ENCODE results near the gene RPF1.

Gene RPF1, protein sequence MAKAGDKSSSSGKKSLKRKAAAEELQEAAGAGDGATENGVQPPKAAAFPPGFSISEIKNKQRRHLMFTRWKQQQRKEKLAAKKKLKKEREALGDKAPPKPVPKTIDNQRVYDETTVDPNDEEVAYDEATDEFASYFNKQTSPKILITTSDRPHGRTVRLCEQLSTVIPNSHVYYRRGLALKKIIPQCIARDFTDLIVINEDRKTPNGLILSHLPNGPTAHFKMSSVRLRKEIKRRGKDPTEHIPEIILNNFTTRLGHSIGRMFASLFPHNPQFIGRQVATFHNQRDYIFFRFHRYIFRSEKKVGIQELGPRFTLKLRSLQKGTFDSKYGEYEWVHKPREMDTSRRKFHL

DNA sequence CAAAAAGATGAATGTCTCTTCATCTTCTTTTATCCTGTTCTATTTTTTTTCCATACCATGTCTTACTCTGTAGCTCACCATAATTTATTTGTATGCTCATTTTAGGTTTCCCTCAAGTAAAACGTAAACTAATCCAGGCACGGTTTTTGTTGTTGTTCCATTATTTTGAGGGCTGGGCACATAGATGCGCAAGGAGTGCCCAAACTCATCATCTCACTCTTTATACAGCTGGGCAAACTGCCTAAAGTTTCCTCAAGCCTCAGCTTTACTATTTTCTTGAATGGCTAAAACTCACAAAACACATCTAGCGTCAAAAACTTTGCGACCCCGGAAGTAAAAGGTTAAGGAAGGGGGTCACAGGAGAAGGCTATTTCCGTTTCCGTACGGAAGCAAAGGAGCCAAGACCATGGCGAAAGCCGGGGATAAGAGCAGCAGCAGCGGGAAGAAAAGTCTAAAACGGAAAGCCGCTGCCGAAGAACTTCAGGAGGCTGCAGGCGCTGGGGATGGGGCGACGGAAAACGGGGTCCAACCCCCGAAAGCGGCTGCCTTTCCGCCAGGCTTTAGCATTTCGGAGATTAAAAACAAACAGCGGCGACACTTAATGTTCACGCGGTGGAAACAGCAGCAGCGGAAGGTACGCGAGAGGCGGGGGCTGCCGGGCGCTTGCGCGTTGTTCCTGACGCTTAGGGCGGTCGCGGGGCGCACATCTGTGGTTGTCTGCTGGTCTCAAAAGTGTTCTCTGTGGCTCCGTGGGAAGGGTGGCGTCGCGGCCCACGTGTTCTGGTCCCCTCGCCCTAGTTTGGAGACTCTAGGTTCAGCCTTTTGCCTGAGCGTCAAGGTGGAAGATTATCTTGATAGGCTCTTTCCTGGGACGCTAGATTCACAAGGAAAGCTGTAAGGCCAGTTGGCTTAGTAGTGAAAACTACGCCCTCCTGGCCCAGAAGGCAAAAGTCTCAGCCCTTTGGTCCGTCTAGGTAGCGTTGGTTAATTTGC, at the start of gene RPF1:
RPF1 (plus strand) TSS at position 391 of the 993 bp plus-strand sequence; CDS start at position 407, 16 bp downstream.
- peaks cover 29% of the 10 kb centered on the region for H3K4me1 ChIP-seq (ENCODE audit: insufficient read depth, low read length)
- H2AFZ ChIP-seq (ENCODE audit: low read depth, low read length): peak within 1 kb of the TSS; percentile 99
- no peaks in the 10 kb centered on the region for H3K27me3 ChIP-seq (ENCODE audit: insufficient read depth, low read length, poor library complexity)
- peak within 1 kb of the TSS; percentile 74 for H3K9ac ChIP-seq (ENCODE audit: low read depth, low read length)
- H3K9me3 ChIP-seq (ENCODE audit: insufficient read depth, low read length, severe bottlenecking): peaks cover 9% of the 10 kb centered on the region
- ATAC-seq (ENCODE audit: insufficient read depth, low read depth): peak; percentile 96
- peak within 1 kb of the TSS; percentile 99 for H3K4me2 ChIP-seq (ENCODE audit: insufficient read depth, low read length)
- peak; percentile 81 for DNase-seq
- TF ChIP-seq, protein P1, sequence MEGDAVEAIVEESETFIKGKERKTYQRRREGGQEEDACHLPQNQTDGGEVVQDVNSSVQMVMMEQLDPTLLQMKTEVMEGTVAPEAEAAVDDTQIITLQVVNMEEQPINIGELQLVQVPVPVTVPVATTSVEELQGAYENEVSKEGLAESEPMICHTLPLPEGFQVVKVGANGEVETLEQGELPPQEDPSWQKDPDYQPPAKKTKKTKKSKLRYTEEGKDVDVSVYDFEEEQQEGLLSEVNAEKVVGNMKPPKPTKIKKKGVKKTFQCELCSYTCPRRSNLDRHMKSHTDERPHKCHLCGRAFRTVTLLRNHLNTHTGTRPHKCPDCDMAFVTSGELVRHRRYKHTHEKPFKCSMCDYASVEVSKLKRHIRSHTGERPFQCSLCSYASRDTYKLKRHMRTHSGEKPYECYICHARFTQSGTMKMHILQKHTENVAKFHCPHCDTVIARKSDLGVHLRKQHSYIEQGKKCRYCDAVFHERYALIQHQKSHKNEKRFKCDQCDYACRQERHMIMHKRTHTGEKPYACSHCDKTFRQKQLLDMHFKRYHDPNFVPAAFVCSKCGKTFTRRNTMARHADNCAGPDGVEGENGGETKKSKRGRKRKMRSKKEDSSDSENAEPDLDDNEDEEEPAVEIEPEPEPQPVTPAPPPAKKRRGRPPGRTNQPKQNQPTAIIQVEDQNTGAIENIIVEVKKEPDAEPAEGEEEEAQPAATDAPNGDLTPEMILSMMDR (IDR thresholded peaks at IDR 0.05; ENCODE audit: borderline replicate concordance, extremely low read depth, low read length, poor library complexity, severe bottlenecking): no peak
- no peak for TF ChIP-seq EZH2 (IDR thresholded peaks at IDR 0.05; ENCODE audit: borderline replicate concordance, low read depth, low read length, severe bottlenecking)
- H3K36me3 ChIP-seq (ENCODE audit: insufficient read depth, low read length): peaks cover 31% of the 10 kb centered on the region
- H3K4me3 ChIP-seq (ENCODE audit: low read depth in 1 of 2, low read length in 2 of 2): peak within 1 kb of the TSS; percentile 93 to 96
- H3K79me2 ChIP-seq (ENCODE audit: insufficient read depth, low read length): peaks cover 53% of the 10 kb centered on the region
- H3K27ac ChIP-seq (ENCODE audit: low read length): peak within 1 kb of the TSS; percentile 85
- H4K20me1 ChIP-seq (ENCODE audit: insufficient read depth, low read length): peaks cover 13% of the 10 kb centered on the region; the same call in 1 of the 2 replicates

DNA sequence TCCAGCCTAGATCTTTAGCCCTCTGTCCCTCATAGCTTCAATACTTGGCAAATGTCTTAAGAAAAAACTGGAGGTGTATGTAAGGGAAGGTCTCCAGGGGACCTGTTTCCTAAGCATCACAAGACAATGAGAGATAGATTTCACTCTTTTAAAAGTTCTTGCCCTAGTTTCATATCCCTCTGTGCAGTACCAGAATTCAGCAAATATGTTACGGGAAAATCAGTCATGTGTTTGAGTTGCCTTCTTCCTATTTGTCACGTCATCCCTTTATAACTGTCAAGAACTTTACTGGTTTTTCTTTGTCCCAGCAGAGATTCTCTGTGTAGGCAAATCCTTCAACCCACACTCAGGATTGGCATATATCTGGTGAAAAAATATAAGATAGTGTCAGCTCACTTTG, 48.5 kb upstream of the RPF1 start:
- H3K27me3 ChIP-seq (ENCODE audit: insufficient read depth, low read length, poor library complexity): no peaks in the 10 kb centered on the region
- no peak for DNase-seq
- no peaks in the 10 kb centered on the region for H4K20me1 ChIP-seq (ENCODE audit: insufficient read depth, low read length)

DNA sequence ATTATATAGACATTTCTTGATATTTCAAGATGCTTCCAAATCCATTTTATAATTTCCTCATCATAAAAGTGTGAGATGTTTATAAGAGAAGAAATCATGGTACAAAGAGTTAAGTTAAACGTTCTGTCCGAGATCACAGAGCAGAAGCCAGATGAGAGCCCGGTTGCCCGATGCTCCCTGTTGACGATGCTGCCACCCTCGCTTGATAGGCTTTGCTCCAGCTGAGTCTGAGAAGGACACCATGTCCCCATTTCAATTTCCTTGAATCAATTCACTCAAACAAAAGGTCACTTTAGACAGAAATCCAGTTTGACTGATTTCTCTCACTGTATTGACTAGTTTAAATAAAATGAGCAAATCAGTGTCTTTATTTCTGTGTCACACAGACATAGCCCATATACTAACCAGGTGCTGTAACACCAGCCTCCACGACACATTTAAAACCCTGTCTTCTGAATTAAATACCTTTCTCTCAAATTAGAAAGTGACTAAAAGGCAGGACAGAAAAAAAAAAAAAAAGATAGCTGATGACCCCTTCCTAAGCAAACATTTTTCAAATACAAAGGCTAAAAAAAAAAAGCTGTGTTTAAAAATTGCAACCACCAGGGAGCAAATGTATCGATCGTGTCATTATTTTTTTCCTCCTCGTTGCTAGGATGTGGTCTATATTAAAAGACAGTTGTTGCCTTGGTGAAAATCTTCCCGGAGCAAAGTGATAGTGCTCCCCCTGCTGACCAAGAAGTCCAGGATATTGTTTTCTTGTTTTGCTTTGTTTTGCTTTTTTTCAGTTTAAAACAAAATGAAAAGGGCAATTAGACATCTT, 45.6 kb upstream of the RPF1 start:
- Histone ChIP-seq H4K20me1 (ENCODE audit: insufficient read depth, low read length) (no peaks in the 10 kb centered on the region), H2AFZ (ENCODE audit: low read depth, low read length) (peak overlapping the region; percentile 62), H3K4me1 (ENCODE audit: insufficient read depth, low read length) (peaks cover 20% of the 10 kb centered on the region), H3K9ac (ENCODE audit: low read depth, low read length) (peak overlapping the region; percentile 37; the same call in 1 of the 2 replicates), H3K27ac (ENCODE audit: low read length) (peak overlapping the region; percentile 54), H3K4me2 (ENCODE audit: insufficient read depth, low read length) (peak overlapping the region; percentile 62), H3K36me3 (ENCODE audit: insufficient read depth, low read length) (no peaks in the 10 kb centered on the region), H3K4me3 (ENCODE audit: low read depth in 1 of 2, low read length in 2 of 2) (peak overlapping the region in 1 of 2 experiments; percentile 47; a peak in 3 of 4 replicates), H3K27me3 (ENCODE audit: insufficient read depth, low read length, poor library complexity) (no peaks in the 10 kb centered on the region), H3K9me3 (ENCODE audit: insufficient read depth, low read length, severe bottlenecking) (no peaks in the 10 kb centered on the region), H3K79me2 (ENCODE audit: insufficient read depth, low read length) (no peaks in the 10 kb centered on the region)
- TF ChIP-seq, protein P1 (IDR thresholded peaks at IDR 0.05; ENCODE audit: borderline replicate concordance, extremely low read depth, low read length, poor library complexity, severe bottlenecking): peak; percentile 86
- TF ChIP-seq EZH2 (IDR thresholded peaks at IDR 0.05; ENCODE audit: borderline replicate concordance, low read depth, low read length, severe bottlenecking): no peak
- ATAC-seq (ENCODE audit: insufficient read depth, low read depth) (peak; percentile 82), DNase-seq (peak; percentile 72)

More for the DNA sequence above, 48.5 kb upstream of the RPF1 start:
- Histone ChIP-seq H3K4me3 (ENCODE audit: low read depth in 1 of 2, low read length in 2 of 2) (no peak overlapping the region), H3K36me3 (ENCODE audit: insufficient read depth, low read length) (no peaks in the 10 kb centered on the region), H3K9ac (ENCODE audit: low read depth, low read length) (no peak overlapping the region), H3K4me2 (ENCODE audit: insufficient read depth, low read length) (no peak overlapping the region), H3K4me1 (ENCODE audit: insufficient read depth, low read length) (peaks cover 20% of the 10 kb centered on the region), H3K9me3 (ENCODE audit: insufficient read depth, low read length, severe bottlenecking) (no peaks in the 10 kb centered on the region), H2AFZ (ENCODE audit: low read depth, low read length) (no peak overlapping the region), H3K79me2 (ENCODE audit: insufficient read depth, low read length) (no peaks in the 10 kb centered on the region), H3K27ac (ENCODE audit: low read length) (no peak overlapping the region)
- TF ChIP-seq, protein P1 (IDR thresholded peaks at IDR 0.05; ENCODE audit: borderline replicate concordance, extremely low read depth, low read length, poor library complexity, severe bottlenecking): no peak
- TF ChIP-seq EZH2 (IDR thresholded peaks at IDR 0.05; ENCODE audit: borderline replicate concordance, low read depth, low read length, severe bottlenecking): no peak
- ATAC-seq (ENCODE audit: insufficient read depth, low read depth): no peak

Measured in DND-41 (cell line).